ENCODE measurements around the gene ADGRG6.

- no peak for TF ChIP-seq CTCF (IDR thresholded peaks at IDR 0.05)
- no peak for TF ChIP-seq EZH2 (IDR thresholded peaks at IDR 0.05)
- TF ChIP-seq EZH2phosphoT487 (IDR thresholded peaks at IDR 0.05) = no peak
Measured at GRCh38 chr6:142334294-142334693, 32.5 kb downstream of the ADGRG6 start.
